ENCODE results near the gene MICB.
"Not testable (repeated sequence)": the region's sequence is repeated elsewhere in the genome, so short reads cannot be mapped to it uniquely, and the experiment has no call there.

MICB gene

GRCh38 chr6:31476515-31477139 is 21.3 kb upstream of the MICB start:
- DNase-seq, result no peak

- DNase-seq, result no peak
Measured at GRCh38 chr6:31477521-31477920, 20.4 kb upstream of the MICB start.

- no peak for DNase-seq
Measured at GRCh38 chr6:31478186-31478950, 19.6 kb upstream of the MICB start.

GRCh38 chr6:31479151-31479932 is 18.6 kb upstream of the MICB start:
- no peak for DNase-seq

GRCh38 chr6:31479933-31480535 is 17.9 kb upstream of the MICB start:
- DNase-seq, result peak; percentile 51

- no peak for DNase-seq
Measured at GRCh38 chr6:31480574-31480973, 17.4 kb upstream of the MICB start.

GRCh38 chr6:31483392-31483791 is 14.6 kb upstream of the MICB start:
- no peak for DNase-seq

- no peak for DNase-seq
Measured at GRCh38 chr6:31485055-31485454, 12.9 kb upstream of the MICB start.

GRCh38 chr6:31486065-31486837 is 11.7 kb upstream of the MICB start:
- not testable (repeated sequence) for DNase-seq

- DNase-seq, result peak; percentile 9
Measured at GRCh38 chr6:31487674-31488073, 10.3 kb upstream of the MICB start.

GRCh38 chr6:31489086-31489485 is 8.9 kb upstream of the MICB start:
- DNase-seq, result no peak

- no peak for DNase-seq
Measured at GRCh38 chr6:31490115-31490873, 7.7 kb upstream of the MICB start.

- not testable (repeated sequence) for DNase-seq
Measured at GRCh38 chr6:31493550-31493874, 4.4 kb upstream of the MICB start.

GRCh38 chr6:31493875-31494694 is 3.9 kb upstream of the MICB start:
- peak; percentile 89 for DNase-seq

GRCh38 chr6:31495580-31495979 is 2.4 kb upstream of the MICB start:
- no peak for DNase-seq

- peak; percentile 42 for DNase-seq
Measured at GRCh38 chr6:31496826-31497225, 1.1 kb upstream of the MICB start.

GRCh38 chr6:31498748-31499147 is 803 bp downstream of the MICB start:
- DNase-seq, result peak; percentile 51

GRCh38 chr6:31499648-31500047 is 1.7 kb downstream of the MICB start:
- not testable (repeated sequence) for DNase-seq

GRCh38 chr6:31502586-31502985 is 4.6 kb downstream of the MICB start:
- DNase-seq, result no peak

GRCh38 chr6:31509036-31509435 is 11.1 kb downstream of the MICB start:
- not testable (repeated sequence) for DNase-seq

- DNase-seq, result no peak
Measured at GRCh38 chr6:31510007-31510406, 12.1 kb downstream of the MICB start.
